B cell (primary cell): Measurements from ENCODE around the gene BIRC5. TPM values are rescaled to one million over a fixed set of nuclear protein-coding genes. Genes with fewer than 3 reads are reported as not detected.

Experiments used
- ATAC-seq: fragments of 200-7000 bp; cut with Tn5 transposase; one replicate; pipeline ENCODE4 v1.10.0; 2021; ENCODE audit warnings: low read depth, mild to moderate bottlenecking, moderate number of reproducible peaks, moderate library complexity
- CTCF ChIA-PET: fragments of 350-600 bp; sonication (Branson Sonifier 250); formaldehyde crosslinking; loops from one replicate; lab custom pipeline; 2021; ENCODE audit warnings: antibody characterized with exemption, inconsistent platforms; lab: Charles Lee
- POLR2A ChIA-PET: fragments of 350-600 bp; sonication (Branson Sonifier 250); formaldehyde crosslinking; loops from one replicate; lab custom pipeline; 2021; ENCODE audit warnings: antibody characterized with exemption; lab: Charles Lee
- DNase-seq: peaks from one replicate; pipeline ENCODE4 v3.0.0; 2013
- H2AFZ ChIP-seq: 2 replicates; pipeline ENCODE4 v1.6.1; 2012; ENCODE audit warnings: mild to moderate bottlenecking, low read depth, low read length; ENCODE audit not compliant: insufficient read depth, poor library complexity, severe bottlenecking
- H3K27ac ChIP-seq, 2 donors: 1 replicate in 1 of 2; 2 replicates in 1 of 2; pipeline ENCODE4 v1.5.1; 2012 to 2013; ENCODE audit warnings: low read length in 2 of 2, mild to moderate bottlenecking in 2 of 2, moderate library complexity in 1 of 2
- H3K27me3 ChIP-seq, 4 experiments: fragments of 200-600 bp in 1 of 4; sonication (generic) in 1 of 4; replicated peaks in 1 of 4; 1 replicate in 2 of 4; 2 replicates in 2 of 4; pipeline versions ENCODE4 v1.6.1 to v1.7.0; 2013 to 2016; ENCODE audit warnings: low read length in 3 of 4, mild to moderate bottlenecking in 2 of 4, mixed read lengths in 1 of 4, moderate library complexity in 1 of 4; ENCODE audit not compliant: insufficient read depth in 4 of 4, control insufficient read depth in 3 of 4; ENCODE audit errors: control extremely low read depth in 1 of 4
- H3K36me3 ChIP-seq, 2 experiments: replicated peaks in 1 of 2; 1 replicate in 1 of 2; 2 replicates in 1 of 2; pipeline versions ENCODE4 v1.6.1 to v1.7.1; 2013; ENCODE audit warnings: low read length in 1 of 2; ENCODE audit not compliant: insufficient read depth in 2 of 2, control insufficient read depth in 1 of 2; ENCODE audit errors: control extremely low read depth in 1 of 2, extremely low read depth in 1 of 2
- H3K4me1 ChIP-seq, 2 donors: fragments of 200-600 bp in 1 of 2; sonication (generic) in 1 of 2; 1 replicate in 1 of 2; 2 replicates in 1 of 2; pipeline versions ENCODE4 v1.5.1 to v1.6.1; 2013 to 2017; ENCODE audit warnings: low read length in 2 of 2; ENCODE audit not compliant: control insufficient read depth in 2 of 2, insufficient read depth in 2 of 2
- H3K4me2 ChIP-seq: replicated peaks from 2 replicates; pipeline ENCODE3; 2012; ENCODE audit warnings: mild to moderate bottlenecking, low read depth, low read length; ENCODE audit not compliant: poor library complexity, severe bottlenecking
- H3K4me3 ChIP-seq, 5 experiments: fragments of 200-600 bp in 1 of 5; sonication (generic) in 1 of 5; 1 replicate in 3 of 5; 2 replicates in 2 of 5; pipeline versions ENCODE4 v1.5.1 to v1.7.0; 2011 to 2016; ENCODE audit warnings: low read length in 4 of 5, mild to moderate bottlenecking in 4 of 5, low read depth in 2 of 5, control low read depth in 1 of 5, moderate library complexity in 1 of 5; ENCODE audit not compliant: insufficient read depth in 1 of 5; ENCODE audit errors: control extremely low read depth in 1 of 5, extremely low read depth in 1 of 5
- H3K79me2 ChIP-seq: fragments of 200-600 bp; sonication (generic); one replicate; pipeline ENCODE4 v1.6.0; 2016; ENCODE audit warnings: low read length; ENCODE audit not compliant: control insufficient read depth, insufficient read depth
- H3K9ac ChIP-seq: fragments of 200-600 bp; sonication (generic); 2 replicates; pipeline ENCODE4 v1.6.1; 2017; ENCODE audit warnings: mild to moderate bottlenecking, low read length, moderate library complexity
- H3K9me3 ChIP-seq, 3 donors: one replicate each; pipeline versions ENCODE4 v1.6.1 to v1.7.1; 2013; ENCODE audit warnings: low read length in 2 of 3; ENCODE audit not compliant: control insufficient read depth in 2 of 3, insufficient read depth in 1 of 3; ENCODE audit errors: control extremely low read depth in 1 of 3
- H4K20me1 ChIP-seq: 2 replicates; pipeline ENCODE4 v1.6.0; 2012; ENCODE audit warnings: mild to moderate bottlenecking, low read length; ENCODE audit not compliant: insufficient read depth, control insufficient read depth, poor library complexity, severe bottlenecking
- H3K27ac Mint-ChIP-seq: one replicate; pipeline ENCODE4 v1.8.0; 2021; ENCODE audit warnings: mixed read lengths
- H3K27me3 Mint-ChIP-seq: one replicate; pipeline ENCODE4 v1.8.0; 2021; ENCODE audit warnings: mixed read lengths
- H3K4me1 Mint-ChIP-seq: one replicate; pipeline ENCODE4 v1.8.0; 2021; ENCODE audit warnings: mixed read lengths
- H3K4me3 Mint-ChIP-seq: one replicate; pipeline ENCODE4 v1.8.0; 2021; ENCODE audit warnings: mixed read lengths
- H3K9me3 Mint-ChIP-seq: one replicate; pipeline ENCODE4 v1.8.0; 2022; ENCODE audit warnings: mixed read lengths; ENCODE audit not compliant: insufficient read depth
- CTCF ChIP-seq: fragments of 200-600 bp; IDR thresholded peaks from one replicate; pipeline ENCODE4 v1.8.0; 2022; ENCODE audit warnings: antibody characterized with exemption, mild to moderate bottlenecking
- EZH2 ChIP-seq: IDR thresholded peaks from 2 replicates; pipeline ENCODE4 v1.6.1; 2012; ENCODE audit warnings: borderline replicate concordance, low read depth, mild to moderate bottlenecking, moderate library complexity, low read length; ENCODE audit not compliant: insufficient read depth, poor library complexity, severe bottlenecking
- WGBS: methylation state at CpG from one replicate; pipeline ENCODE4 v1.1.5; 2013; ENCODE audit warnings: missing lambda C conversion rate; ENCODE audit not compliant: insufficient coverage; 5-methylcytosine and 5-hydroxymethylcytosine counted together
- intact Hi-C: fragments of 100-400 bp; cut with micrococcal nuclease; formaldehyde crosslinking; loops from one replicate; pipeline ENCODE4 v1.10.0; 2022
- polyA plus RNA-seq: library from polyadenylated mRNA; depleted of rRNA; stranded (reverse); fragments of >200 nt; gene quantifications from 2 replicates; pipeline ENCODE4 v1.2.3, GENCODE V29; 2012
- total RNA-seq, 2 donors: library from RNA; stranded (reverse); fragments of 120-200 nt in 1 of 2; gene quantifications; 1 replicate in 1 of 2; 2 replicates in 1 of 2; pipeline versions ENCODE4 v1.2.3 to v1.2.4, GENCODE V29; 2013 to 2022

BIRC5 gene
- total and polyA plus RNA-seq, 2 donors (not counting 1 experiment from before 2014, with no cell fraction given) = 0.33 to 0.84 TPM

- TF ChIP-seq CTCF (no peak), EZH2 (no peak)
- Histone ChIP-seq H3K36me3 (peaks cover 0 to 47% of the 10 kb centered on the region in 2 experiments), H3K4me1 (peaks cover 71 to 75% of the 10 kb centered on the region in 2 donors), H3K27ac (peak overlapping the region; percentile 74 to 95), H2AFZ (no peak overlapping the region), H3K4me2 (peak overlapping the region; percentile 73), H3K79me2 (peaks cover 32% of the 10 kb centered on the region), H3K4me3 (peak overlapping the region in 1 of 5 experiments; percentile 27), H3K27me3 (no peaks in the 10 kb centered on the region), H4K20me1 (peaks cover 12% of the 10 kb centered on the region), H3K9me3 (no peaks in the 10 kb centered on the region), H3K9ac (no peak overlapping the region)
- peak; percentile 41 for DNase-seq
- ChIA-PET CTCF (interaction anchor here (1.0 to 19.2 kb wide), 12 partner anchors 9 to 247 kb away, joined by 3 to 357 read pairs (median 10); partner anchors contain the start of genes AFMID, TK1, TMC6 and TMC8), POLR2A (interaction anchor here (0.5 to 19.6 kb wide), 7 partner anchors 8 to 56 kb away, joined by 3 to 432 read pairs (median 4); partner anchors contain the start of genes C17orf99, TK1, TMC6 and TMC8)
- H3K27ac Mint-ChIP-seq = peak overlapping the region; percentile 89
- no peaks in the 10 kb centered on the region for H3K9me3 Mint-ChIP-seq
- H3K4me3 Mint-ChIP-seq = peak overlapping the region; percentile 83
- no peaks in the 10 kb centered on the region for H3K27me3 Mint-ChIP-seq
- ATAC-seq = no peak
- 93% methylated on average over 26 of the region's 28 CpGs for WGBS
- intact Hi-C loops = no loop called here
- peaks cover 82% of the 10 kb centered on the region for H3K4me1 Mint-ChIP-seq
Measured at GRCh38 chr17:78174870-78175642, 39.0 kb upstream of the BIRC5 start.

- Histone ChIP-seq H3K4me1 (peaks cover 73% of the 10 kb centered on the region in 2 donors), H3K4me3 (no peak overlapping the region), H3K36me3 (peaks cover 0 to 47% of the 10 kb centered on the region in 2 experiments), H3K4me2 (peak overlapping the region; percentile 73), H3K79me2 (peaks cover 28% of the 10 kb centered on the region), H3K9ac (no peak overlapping the region), H3K9me3 (no peaks in the 10 kb centered on the region), H3K27ac (peak overlapping the region in 1 of 2 donors; percentile 24), H4K20me1 (peaks cover 8% of the 10 kb centered on the region), H3K27me3 (no peaks in the 10 kb centered on the region), H2AFZ (no peak overlapping the region)
- no peak for DNase-seq
- Mint-ChIP-seq H3K4me3 (peak overlapping the region; percentile 13), H3K9me3 (no peaks in the 10 kb centered on the region), H3K4me1 (peaks cover 83% of the 10 kb centered on the region), H3K27ac (peak overlapping the region; percentile 89), H3K27me3 (no peaks in the 10 kb centered on the region)
- 98% methylated on average over 14 of the region's 14 CpGs for WGBS
- CTCF ChIA-PET = interaction anchor here (1.3 to 19.2 kb wide), 13 partner anchors 9 to 246 kb away, joined by 3 to 357 read pairs (median 10); partner anchors contain the start of genes AFMID, TK1, TMC6 and TMC8
- intact Hi-C loops = no loop called here
- POLR2A ChIA-PET = interaction anchor here (0.5 to 19.6 kb wide), 8 partner anchors 9 to 166 kb away, joined by 3 to 432 read pairs (median 4); partner anchors contain the start of genes C17orf99, TK1, TMC6 and TMC8
- no peak for TF ChIP-seq EZH2
- TF ChIP-seq CTCF = no peak
- no peak for ATAC-seq
Measured at GRCh38 chr17:78175643-78175981, 38.4 kb upstream of the BIRC5 start.
